NCI-H146 (cell line): ENCODE results near the gene ANKRD55.

Source experiments
- DNase-seq: peaks from one replicate; lab custom pipeline; 2025; lab: John Stamatoyannopoulos, UW

ANKRD55 gene

GRCh38 chr5:56077796-56078233 lies 155.3 kb downstream of the ANKRD55 start:
- no peak for DNase-seq

- DNase-seq: no peak
Measured at GRCh38 chr5:56076486-56076885, 156.6 kb downstream of the ANKRD55 start.

- no peak for DNase-seq
Measured at GRCh38 chr5:56075361-56075760, 157.8 kb downstream of the ANKRD55 start.

- no peak for DNase-seq
Measured at GRCh38 chr5:56072863-56073766, 160.0 kb downstream of the ANKRD55 start.

- DNase-seq: no peak
Measured at GRCh38 chr5:56071470-56071869, 161.7 kb downstream of the ANKRD55 start.

- no peak for DNase-seq
Measured at GRCh38 chr5:56070851-56071465, 162.2 kb downstream of the ANKRD55 start.

GRCh38 chr5:56069652-56070226 lies 163.4 kb downstream of the ANKRD55 start:
- DNase-seq: no peak

GRCh38 chr5:56066931-56067450 lies 166.1 kb downstream of the ANKRD55 start:
- DNase-seq: no peak

GRCh38 chr5:56064984-56065383 lies 168.1 kb downstream of the ANKRD55 start:
- no peak for DNase-seq

- DNase-seq: no peak
Measured at GRCh38 chr5:56060276-56061110, 172.6 kb downstream of the ANKRD55 start.

GRCh38 chr5:56059854-56060253 lies 173.3 kb downstream of the ANKRD55 start:
- no peak for DNase-seq

- DNase-seq: no peak
Measured at GRCh38 chr5:56056875-56057274, 176.3 kb downstream of the ANKRD55 start.

- DNase-seq: no peak
Measured at GRCh38 chr5:56055859-56056258, 177.3 kb downstream of the ANKRD55 start.

GRCh38 chr5:56055287-56055686 lies 177.8 kb downstream of the ANKRD55 start:
- no peak for DNase-seq

GRCh38 chr5:56054666-56055065 lies 178.5 kb downstream of the ANKRD55 start:
- no peak for DNase-seq

GRCh38 chr5:56053363-56053762 lies 179.8 kb downstream of the ANKRD55 start:
- DNase-seq: no peak

- DNase-seq: no peak
Measured at GRCh38 chr5:56052735-56053134, 180.4 kb downstream of the ANKRD55 start.

GRCh38 chr5:56050551-56051255 lies 182.4 kb downstream of the ANKRD55 start:
- no peak for DNase-seq
